NCI-H187 (cell line): Measurements from ENCODE around the gene TTC1.
"Not testable (repeated sequence)": the region's sequence is repeated elsewhere in the genome, so short reads cannot be mapped to it uniquely, and the experiment has no call there.

ENCODE experiments used
- DNase-seq, 2 experiments: peaks; one replicate each; lab custom pipeline; 2025; lab: John Stamatoyannopoulos, UW

The TTC1 gene

GRCh38 chr5:160040471-160040835, 31.5 kb downstream of the TTC1 start:
- no peak for DNase-seq

- no peak for DNase-seq
These were observed 33.7 kb downstream of the TTC1 start for GRCh38 chr5:160042671-160043070.

GRCh38 chr5:160044391-160044804, 35.5 kb downstream of the TTC1 start:
- no peak for DNase-seq

- no peak for DNase-seq
These were observed 36.0 kb downstream of the TTC1 start for GRCh38 chr5:160044967-160045366.

GRCh38 chr5:160047423-160047822, 38.5 kb downstream of the TTC1 start:
- no peak for DNase-seq

GRCh38 chr5:160048131-160048530, 39.2 kb downstream of the TTC1 start:
- no peak for DNase-seq

GRCh38 chr5:160049099-160049498, 40.2 kb downstream of the TTC1 start:
- no peak for DNase-seq

- no peak for DNase-seq
These were observed 45.1 kb downstream of the TTC1 start for GRCh38 chr5:160054047-160054446.

- no peak for DNase-seq
These were observed 45.9 kb downstream of the TTC1 start for GRCh38 chr5:160054831-160055230.

GRCh38 chr5:160057256-160057655, 48.3 kb downstream of the TTC1 start:
- no peak for DNase-seq

- DNase-seq = no peak
These were observed 51.1 kb downstream of the TTC1 start for GRCh38 chr5:160060001-160060400.

- DNase-seq = no peak
These were observed 52.8 kb downstream of the TTC1 start for GRCh38 chr5:160061770-160062169.

- no peak for DNase-seq
These were observed 55.5 kb downstream of the TTC1 start for GRCh38 chr5:160064417-160064810.

- DNase-seq = no peak
These were observed 56.2 kb downstream of the TTC1 start for GRCh38 chr5:160064995-160065614.

GRCh38 chr5:160069120-160069519, 60.2 kb downstream of the TTC1 start:
- DNase-seq = not testable (repeated sequence)

- DNase-seq = no peak
These were observed 62.6 kb downstream of the TTC1 start for GRCh38 chr5:160071516-160071915.

- DNase-seq = no peak
These were observed 63.0 kb downstream of the TTC1 start for GRCh38 chr5:160071916-160072315.

- no peak for DNase-seq
These were observed 66.1 kb downstream of the TTC1 start for GRCh38 chr5:160075073-160075472.

- DNase-seq = no peak
These were observed 68.1 kb downstream of the TTC1 start for GRCh38 chr5:160076997-160077396.

- no peak for DNase-seq
These were observed 70.8 kb downstream of the TTC1 start for GRCh38 chr5:160079753-160080152.

GRCh38 chr5:160081495-160081894, 72.6 kb downstream of the TTC1 start:
- DNase-seq = no peak

- DNase-seq = no peak
These were observed 73.9 kb downstream of the TTC1 start for GRCh38 chr5:160082614-160083500.

- DNase-seq = no peak
These were observed 74.6 kb downstream of the TTC1 start for GRCh38 chr5:160083501-160083900.

- no peak for DNase-seq
These were observed 75.2 kb downstream of the TTC1 start for GRCh38 chr5:160084144-160084543.
